Measurements from ENCODE around the gene ETFA. TPM values are rescaled to one million over a fixed set of nuclear protein-coding genes. Genes with fewer than 3 reads are reported as not detected.
"Not testable (repeated sequence)": the region's sequence is repeated elsewhere in the genome, so short reads cannot be mapped to it uniquely, and the experiment has no call there.

Gene ETFA
- total and polyA plus RNA-seq, 2 of the 8 experiments (the other 6 are each of a cell fraction or from before 2014, with no cell fraction given), result 60.9 to 90.0 TPM

GRCh38 chr15:76313731-76314130 lies 2.5 kb upstream of the ETFA start (continued):
- TF ChIP-seq CBX8 (IDR thresholded peaks at IDR 0.05; ENCODE audit: borderline replicate concordance, low read depth, low read length), result no peak

- 86% methylated on average over 4 of the region's 4 CpGs; no CpG with 5 or more reads in 1 of the 2 experiments for WGBS, 2 experiments (ENCODE audit: extremely low coverage in 1 of 2, insufficient coverage in 1 of 2, insufficient read length in 1 of 2, insufficient replicate concordance in 2 of 2, low coverage in 1 of 2, low lambda C conversion rate in 2 of 2, missing lambda C conversion rate in 1 of 2)
- H3K18ac ChIP-seq (ENCODE audit: extremely low read depth, low read length); H2AFZ ChIP-seq (ENCODE audit: low read length); FAIRE-seq; DNase-seq (ENCODE audit: low read depth in 1 of 2, low spot score in 2 of 2); H4K91ac ChIP-seq (replicated peaks; ENCODE audit: insufficient read length, low read length); H3K4me3 ChIP-seq (ENCODE audit: extremely low read depth in 1 of 4, insufficient read depth in 2 of 4, low read depth in 3 of 4, low read length in 4 of 4); H3K79me1 ChIP-seq (ENCODE audit: low read depth, low read length); H3K4me1 ChIP-seq (replicated peaks in 1 of 4; ENCODE audit: control insufficient read depth in 3 of 4, insufficient read depth in 4 of 4, low read length in 3 of 4); H4K5ac ChIP-seq (ENCODE audit: insufficient read length, low read depth, low read length); H4K20me1 ChIP-seq (replicated peaks in 1 of 2; ENCODE audit: control insufficient read depth in 1 of 2, insufficient read depth in 2 of 2, low read length in 2 of 2); H3K4me2 ChIP-seq (ENCODE audit: insufficient read depth in 1 of 2, low read depth in 2 of 2, low read length in 2 of 2); H4K8ac ChIP-seq (ENCODE audit: extremely low read depth, insufficient read depth, low read length); H3K4ac ChIP-seq (replicated peaks; ENCODE audit: insufficient read length, low read depth, low read length); H3K9me3 ChIP-seq (ENCODE audit: insufficient read depth in 2 of 2, low read depth in 1 of 2, low read length in 1 of 2); H3K9ac ChIP-seq (replicated peaks in 1 of 4; ENCODE audit: extremely low read depth in 1 of 4, low read depth in 3 of 4, low read length in 3 of 4); H3K27me3 ChIP-seq (replicated peaks in 1 of 4; ENCODE audit: control insufficient read depth in 3 of 4, extremely low read depth in 1 of 4, insufficient read depth in 3 of 4, low read length in 3 of 4); H3K56ac ChIP-seq (replicated peaks; ENCODE audit: insufficient read length, low read depth, low read length); H3K14ac ChIP-seq (ENCODE audit: insufficient read length); H2AK5ac ChIP-seq (ENCODE audit: low read depth, low read length); H3K23ac ChIP-seq (ENCODE audit: insufficient read length); H2BK120ac ChIP-seq (replicated peaks; ENCODE audit: low read depth, low read length); H3K27ac ChIP-seq (ENCODE audit: low read depth, low read length); H2BK20ac ChIP-seq (ENCODE audit: low read length); H3K36me3 ChIP-seq (ENCODE audit: control insufficient read depth in 2 of 4, insufficient read depth in 4 of 4, low read length in 3 of 4); H2BK15ac ChIP-seq (ENCODE audit: low read length); H2BK12ac ChIP-seq (ENCODE audit: low read depth, low read length); H2BK5ac ChIP-seq (ENCODE audit: low read depth, low read length); H3K23me2 ChIP-seq (ENCODE audit: low read depth, low read length): not testable (repeated sequence)
- H3K79me2 ChIP-seq (ENCODE audit: control insufficient read depth in 1 of 2, insufficient read depth in 2 of 2, low read length in 2 of 2), result peaks cover 0 to 21% of the 10 kb centered on the region in 2 experiments; a peak in 2 of 4 replicates
- POLR2A ChIA-PET (ENCODE audit: partially characterized antibody), result interaction anchor here (1.1 to 2.1 kb wide), 2 partner anchors 22 to 23 kb away, joined by 3 to 8 read pairs; partner anchors contain the start of gene ISL2
- CTCF ChIA-PET (ENCODE audit: partially characterized antibody), result interaction anchor here (0.5 to 1.7 kb wide), 7 partner anchors 16 to 122 kb away, joined by 3 to 7 read pairs (median 3); no protein-coding TSS in a partner anchor
Measured at GRCh38 chr15:76313175-76313567, 1.9 kb upstream of the ETFA start.

All from H1 (cell line).